Peyer's patch (tissue), 4 donors: ENCODE measurements around the gene STOML2.

Experiments used
- CTCF ChIP-seq, 6 experiments: fragments of 450-650 bp in 4 of 6; fragments of 200-600 bp in 2 of 6; sonication (generic) in 1 of 6; IDR thresholded peaks; one replicate each; pipeline ENCODE4 v1.5.1; 2017 to 2019; ENCODE audit warnings: antibody characterized with exemption in 6 of 6, mild to moderate bottlenecking in 3 of 6, moderate library complexity in 1 of 6
- POLR2A ChIP-seq, 2 donors: fragments of 450-650 bp; IDR thresholded peaks; one replicate each; pipeline ENCODE4 v1.5.1; 2017; ENCODE audit warnings: antibody characterized with exemption in 2 of 2, mild to moderate bottlenecking in 2 of 2, moderate library complexity in 2 of 2

GRCh38 chr9:35054871-35055644 lies 47.9 kb downstream of the STOML2 start:
- TF ChIP-seq CTCF (IDR thresholded peaks at IDR 0.05): no peak
- no peak for TF ChIP-seq POLR2A (IDR thresholded peaks at IDR 0.05)
